Heart left ventricle (tissue), 16 donors: ENCODE data around the gene METTL24. TPM values are rescaled to one million over a fixed set of nuclear protein-coding genes. Genes with fewer than 3 reads are reported as not detected.

Experiments used
- ATAC-seq, 4 donors: fragments of 200-7000 bp; cut with Tn5 transposase; one replicate each; pipeline ENCODE4 v1.9.1; 2020 to 2022; ENCODE audit warnings: moderate library complexity in 4 of 4, mild to moderate bottlenecking in 3 of 4, moderate number of reproducible peaks in 1 of 4
- DNase-seq, 5 donors: peaks; one replicate each; pipeline ENCODE4 v3.0.0-alpha.2; 2020
- H3K27ac ChIP-seq, 12 donors: fragments of 200-600 bp; sonication (generic) in 4 of 12; one replicate each; pipeline versions ENCODE4 v1.5.0 to v1.8.0; 2016 to 2022; ENCODE audit warnings: mild to moderate bottlenecking in 2 of 12
- H3K27me3 ChIP-seq, 9 donors: fragments of 200-600 bp; sonication (generic) in 2 of 9; one replicate each; pipeline versions ENCODE4 v1.5.1 to v1.8.0; 2016 to 2022; ENCODE audit warnings: mild to moderate bottlenecking in 3 of 9
- H3K36me3 ChIP-seq, 9 donors: fragments of 200-600 bp; sonication (generic) in 2 of 9; one replicate each; pipeline versions ENCODE4 v1.5.0 to v1.8.0; 2018 to 2022; ENCODE audit warnings: mild to moderate bottlenecking in 2 of 9
- H3K4me1 ChIP-seq, 12 donors: fragments of 200-600 bp; sonication (generic) in 4 of 12; one replicate each; pipeline versions ENCODE4 v1.5.0 to v1.8.0; 2016 to 2022; ENCODE audit warnings: mild to moderate bottlenecking in 3 of 12
- H3K4me3 ChIP-seq, 12 donors: fragments of 200-600 bp; sonication (generic) in 4 of 12; one replicate each; pipeline versions ENCODE4 v1.5.0 to v1.8.0; 2017 to 2022; ENCODE audit warnings: mild to moderate bottlenecking in 9 of 12, moderate library complexity in 4 of 12
- H3K9me3 ChIP-seq, 12 donors: fragments of 200-600 bp; sonication (generic) in 4 of 12; one replicate each; pipeline versions ENCODE4 v1.5.0 to v1.8.0; 2016 to 2022; ENCODE audit warnings: mild to moderate bottlenecking in 1 of 12
- CTCF ChIP-seq, 12 donors: fragments of 200-600 bp; sonication (generic) in 4 of 12; IDR thresholded peaks; one replicate each; pipeline versions ENCODE4 v1.5.0 to v1.8.0; 2018 to 2022; ENCODE audit warnings: antibody characterized with exemption in 12 of 12, mild to moderate bottlenecking in 5 of 12
- POLR2A ChIP-seq, 2 donors: fragments of 450-650 bp; IDR thresholded peaks; one replicate each; pipeline ENCODE4 v1.6.1; 2017; ENCODE audit warnings: antibody characterized with exemption in 2 of 2, mild to moderate bottlenecking in 2 of 2, moderate library complexity in 2 of 2
- WGBS, 4 donors: extraction: QIAGEN DNeasy Blood & Tissue Kit in 2 of 4; methylation state at CpG; one replicate each; pipeline versions ENCODE4 v1.1.5 to v1.1.7; 2013 to 2018; 5-methylcytosine and 5-hydroxymethylcytosine counted together
- intact Hi-C, 10 donors: fragments of 100-400 bp; cut with DNase I; formaldehyde crosslinking; loops; one replicate each; pipeline versions ENCODE4 v1.11.1 to v1.14.2; 2022
- polyA plus RNA-seq, 2 donors: library from polyadenylated mRNA; stranded (reverse); fragments of 200-250 nt; gene quantifications; one replicate each; pipeline ENCODE4 v1.2.3, GENCODE V29; 2013
- total RNA-seq, 9 donors: library from RNA; depleted of rRNA in 2 of 9; stranded (reverse); fragments of >200 nt in 2 of 9; fragmentation: NEBNext Ultra II Directional in 3 of 9; extraction: Animal tissue kit (Norgen Biotek cat#: 25700) in 3 of 9; gene quantifications; one replicate each; pipeline versions ENCODE4 v1.1.0 to v1.2.4, GENCODE V29; 2016 to 2023
- donor health status: ischemic (EF 13 %, LVEDD 7.1; RV severe dilation, severe dysfunction).
- donor health status: healthy with polysubstance abuse.
- donor health status: DM: no; HTN: yes; CAD: no.
- donor health status: DM: no; HTN: no; CAD: no.
- donor health status: ischemic (EF 25% LVEDD 6.9; RV normal size, moderate dysfunction).
- donor health status: ischemic (EF 25% LVEDD 5.7; RV mildly dilated, moderate dysfunction).
- donor health status: healthy.
- donor health status: DM: yes; HTN: yes; CAD: no.
- donor health status: ischemic (EF 35%, LVEDD 5.7; RV mildly dilated, moderate dysfunction).
- donor health status: nonischemic (EF 11% LVEDD 7.7; RV severe dilation, severe dysfunction).
- donor health status: DM: yes; HTN: yes; CAD: no.
- donor health status: PGD.
- donor health status: ischemic (EF 29% LVEDD 5.4; RV normal size, mild dysfunction).
- donor health status: nonischemic (EF 23%, LVEDD 6.1; RV moderate dilation, normal function).

The METTL24 gene
- total and polyA plus RNA-seq, 11 donors = 0.60 to 2.8 (median 1.8) TPM; not detected in 3

GRCh38 chr6:110354153-110354552 lies 4.0 kb downstream of the METTL24 start:
- no peaks in the 10 kb centered on the region for H3K9me3 ChIP-seq
- intact Hi-C loops = no loop called here
- TF ChIP-seq POLR2A (IDR thresholded peaks at IDR 0.05) (no peak), CTCF (IDR thresholded peaks at IDR 0.05) (no peak)
- ATAC-seq = no peak
- no peak for DNase-seq
- H3K4me3 ChIP-seq = no peak overlapping the region
- peaks cover 0 to 27% (median 5%) of the 10 kb centered on the region in 12 donors for H3K4me1 ChIP-seq
- H3K36me3 ChIP-seq = no peaks in the 10 kb centered on the region
- WGBS, 4 donors = 83 to 85% (median 84%) methylated on average over 2 of the region's 2 CpGs
- H3K27me3 ChIP-seq = peaks cover 0 to 22% (median 0%) of the 10 kb centered on the region in 9 donors
- H3K27ac ChIP-seq = peak overlapping the region in 1 of 12 donors; percentile 94

GRCh38 chr6:110353457-110354001 lies 4.6 kb downstream of the METTL24 start:
- H3K4me1 ChIP-seq = peaks cover 0 to 27% (median 4%) of the 10 kb centered on the region in 12 donors
- WGBS, 4 donors = 71 to 81% (median 74%) methylated on average over 4 of the region's 4 CpGs
- ATAC-seq = no peak

GRCh38 chr6:110352563-110353262 lies 5.4 kb downstream of the METTL24 start:
- ATAC-seq (no peak), DNase-seq (no peak)
- Histone ChIP-seq H3K9me3 (no peaks in the 10 kb centered on the region), H3K36me3 (no peaks in the 10 kb centered on the region), H3K27me3 (peaks cover 0 to 9% (median 0%) of the 10 kb centered on the region in 9 donors), H3K27ac (peak overlapping the region in 4 of 12 donors; percentile 30 to 94 (median 32)), H3K4me3 (no peak overlapping the region), H3K4me1 (peaks cover 0 to 27% (median 4%) of the 10 kb centered on the region in 12 donors)
- WGBS, 4 donors = 40 to 49% (median 44%) methylated on average over 7 of the region's 7 CpGs
- intact Hi-C loops = no loop called here
- TF ChIP-seq CTCF (IDR thresholded peaks at IDR 0.05) (no peak), POLR2A (IDR thresholded peaks at IDR 0.05) (no peak)

More at GRCh38 chr6:110353457-110354001, 4.6 kb downstream of the METTL24 start:
- Histone ChIP-seq H3K27ac (peak overlapping the region in 2 of 12 donors; percentile 31 to 94), H3K36me3 (no peaks in the 10 kb centered on the region), H3K9me3 (no peaks in the 10 kb centered on the region), H3K27me3 (peaks cover 0 to 15% (median 0%) of the 10 kb centered on the region in 9 donors), H3K4me3 (no peak overlapping the region)
- TF ChIP-seq CTCF (IDR thresholded peaks at IDR 0.05) = no peak
- no peak for TF ChIP-seq POLR2A (IDR thresholded peaks at IDR 0.05)
- no peak for DNase-seq
- intact Hi-C loops = no loop called here

- WGBS, 4 donors = 76 to 84% (median 79%) methylated on average over 4 of the region's 4 CpGs
These were observed 6.2 kb downstream of the METTL24 start for GRCh38 chr6:110351986-110352385.

More at GRCh38 chr6:110351986-110352385, 6.2 kb downstream of the METTL24 start:
- H3K36me3 ChIP-seq = no peaks in the 10 kb centered on the region
- peak overlapping the region in 1 of 12 donors; percentile 94 for H3K27ac ChIP-seq
- no peak for ATAC-seq
- intact Hi-C loops = no loop called here
- no peak for DNase-seq
- H3K4me1 ChIP-seq = peaks cover 0 to 27% (median 0%) of the 10 kb centered on the region in 12 donors
- H3K27me3 ChIP-seq = peaks cover 0 to 7% (median 0%) of the 10 kb centered on the region in 9 donors
- H3K9me3 ChIP-seq = no peaks in the 10 kb centered on the region
- TF ChIP-seq POLR2A (IDR thresholded peaks at IDR 0.05) (no peak), CTCF (IDR thresholded peaks at IDR 0.05) (no peak)
- H3K4me3 ChIP-seq = no peak overlapping the region
